HG03571 (cell line): Measurements from ENCODE around the gene CD109.
"Not testable (repeated sequence)": the region's sequence is repeated elsewhere in the genome, so short reads cannot be mapped to it uniquely, and the experiment has no call there.

ENCODE experiments used
- ATAC-seq: cut with Tn5 transposase; IDR thresholded peaks from one replicate; pipeline ENCODE4 v1.9.1; 2021; ENCODE audit not compliant: unreplicated experiment

Gene CD109

DNA sequence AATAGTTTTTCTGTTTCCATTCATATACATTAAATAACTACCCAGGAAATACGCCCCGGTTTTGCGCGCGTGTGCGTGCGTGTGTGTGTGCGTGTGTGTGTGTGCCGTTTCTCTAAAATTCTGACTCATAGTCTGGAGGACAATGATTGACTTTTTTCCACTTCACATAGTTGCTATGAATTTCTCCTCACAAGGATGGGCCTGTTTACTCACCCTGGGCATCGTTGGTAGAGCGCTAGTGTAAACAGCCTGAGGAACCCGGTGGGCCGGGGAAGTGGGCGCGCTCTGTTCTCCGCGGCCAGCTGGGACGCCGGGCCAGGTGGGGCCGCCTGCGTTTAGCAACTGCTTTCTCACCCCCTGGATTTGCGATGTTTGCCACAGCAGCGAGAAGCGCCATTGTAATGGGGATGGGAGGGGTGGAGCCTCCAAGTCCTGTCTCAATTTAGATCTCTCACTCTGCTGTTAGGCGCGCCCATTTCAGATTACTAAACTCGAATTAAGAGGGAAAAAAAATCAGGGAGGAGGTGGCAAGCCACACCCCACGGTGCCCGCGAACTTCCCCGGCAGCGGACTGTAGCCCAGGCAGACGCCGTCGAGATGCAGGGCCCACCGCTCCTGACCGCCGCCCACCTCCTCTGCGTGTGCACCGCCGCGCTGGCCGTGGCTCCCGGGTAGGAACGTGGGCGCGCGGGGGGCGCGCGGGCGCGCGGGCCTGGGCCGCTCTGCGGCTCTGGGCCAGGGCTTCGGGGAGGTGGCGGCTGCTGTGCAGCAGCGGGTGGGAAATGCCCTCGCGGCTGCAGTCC is at the start of gene CD109:
TSS of gene CD109 (plus strand) at position 585 of the 803 bp plus-strand sequence. CDS start at position 598, 13 bp downstream.
- peak; percentile 56 for ATAC-seq

DNA sequence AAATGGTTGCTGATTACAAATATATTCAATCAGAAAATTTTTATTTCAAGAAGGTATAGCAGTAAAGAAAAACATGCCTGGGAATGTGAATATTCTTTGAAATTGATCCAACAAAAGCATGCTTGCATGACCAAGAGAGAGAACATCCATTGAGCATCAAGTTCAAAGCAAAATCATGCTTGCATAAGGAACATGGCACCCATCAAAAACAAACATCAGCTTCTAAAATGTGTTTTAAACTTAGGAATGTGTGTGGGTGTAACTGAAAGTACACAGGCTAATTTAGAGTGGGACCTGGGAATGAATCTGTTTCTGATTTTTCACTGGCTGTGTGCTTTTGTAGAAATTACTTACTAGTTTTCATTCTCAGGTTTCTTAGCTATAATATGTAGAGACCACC is 47.8 kb upstream of the CD109 start:
- no peak for ATAC-seq

DNA sequence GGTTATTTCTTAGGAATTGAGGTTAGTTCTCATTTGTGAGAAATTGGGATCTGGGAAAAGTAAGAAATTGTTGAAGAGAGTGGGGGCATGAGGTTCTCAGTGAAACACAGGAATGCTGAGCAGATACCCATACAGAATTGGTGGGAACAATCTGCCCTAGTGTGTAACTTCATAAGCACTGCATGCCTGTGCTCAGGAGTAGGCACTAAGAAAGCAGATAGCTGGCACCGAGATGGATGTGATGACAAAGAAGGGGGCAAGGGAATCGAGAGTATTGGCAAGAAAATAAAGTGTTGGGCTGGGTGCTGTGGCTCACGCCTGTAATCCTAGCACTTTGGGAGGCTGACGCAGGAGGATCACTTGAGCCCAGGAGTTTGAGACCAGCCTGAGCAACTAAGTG is 46.2 kb upstream of the CD109 start:
- ATAC-seq, result no peak

- ATAC-seq, result peak; percentile 38
These were observed 43.1 kb upstream of the CD109 start for GRCh38 chr6:73652637-73653570.

DNA sequence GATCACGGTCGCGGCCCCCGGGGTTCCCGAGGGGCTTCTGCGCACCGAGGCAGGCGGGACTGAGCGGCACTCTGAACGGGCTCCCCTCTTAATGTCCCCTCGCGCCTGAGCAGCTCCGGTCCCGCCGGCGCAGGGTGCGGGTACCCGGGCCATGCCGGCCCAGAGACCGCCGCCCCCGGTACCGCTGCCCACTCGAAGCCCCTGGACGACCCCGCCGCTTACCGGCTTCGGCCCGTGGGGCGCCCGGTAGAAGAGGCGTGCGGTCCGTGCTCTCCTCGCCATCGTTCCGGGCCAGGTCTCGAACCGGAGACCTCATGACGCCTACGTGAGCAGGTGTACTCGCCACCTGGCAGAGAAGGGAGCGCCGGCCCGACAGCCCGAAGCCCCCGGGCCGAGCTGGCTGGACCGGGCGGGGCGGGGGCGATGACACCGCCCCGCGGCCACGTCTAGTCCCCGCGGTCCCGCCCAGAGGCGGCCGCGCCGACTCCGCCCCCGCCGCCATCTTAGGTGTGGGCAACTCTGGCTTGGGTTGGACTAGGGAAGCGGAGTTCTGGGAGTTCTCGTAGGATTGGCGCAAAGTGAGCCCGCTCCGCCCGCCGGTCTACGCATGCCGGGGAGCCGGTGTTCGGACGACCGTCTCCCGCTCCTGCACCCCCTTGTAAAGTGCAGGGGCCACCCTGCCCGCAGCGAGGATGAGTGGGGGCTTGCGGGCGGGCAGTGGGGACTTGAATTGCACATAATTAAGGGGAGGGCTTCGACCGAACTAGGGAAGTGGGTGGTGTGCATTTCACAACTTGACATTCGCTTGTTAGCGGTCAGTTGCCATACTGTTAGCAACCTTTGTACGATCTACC is 42.2 kb upstream of the CD109 start, which contains the start of gene SLC17A5:
TSS of gene SLC17A5 (minus strand) at position 422 of the 854 bp plus-strand sequence. CDS start at position 316, 106 bp downstream.
- ATAC-seq, result peak; percentile 91

- ATAC-seq, result no peak
These were observed 40.6 kb upstream of the CD109 start for GRCh38 chr6:73655341-73655917.

DNA sequence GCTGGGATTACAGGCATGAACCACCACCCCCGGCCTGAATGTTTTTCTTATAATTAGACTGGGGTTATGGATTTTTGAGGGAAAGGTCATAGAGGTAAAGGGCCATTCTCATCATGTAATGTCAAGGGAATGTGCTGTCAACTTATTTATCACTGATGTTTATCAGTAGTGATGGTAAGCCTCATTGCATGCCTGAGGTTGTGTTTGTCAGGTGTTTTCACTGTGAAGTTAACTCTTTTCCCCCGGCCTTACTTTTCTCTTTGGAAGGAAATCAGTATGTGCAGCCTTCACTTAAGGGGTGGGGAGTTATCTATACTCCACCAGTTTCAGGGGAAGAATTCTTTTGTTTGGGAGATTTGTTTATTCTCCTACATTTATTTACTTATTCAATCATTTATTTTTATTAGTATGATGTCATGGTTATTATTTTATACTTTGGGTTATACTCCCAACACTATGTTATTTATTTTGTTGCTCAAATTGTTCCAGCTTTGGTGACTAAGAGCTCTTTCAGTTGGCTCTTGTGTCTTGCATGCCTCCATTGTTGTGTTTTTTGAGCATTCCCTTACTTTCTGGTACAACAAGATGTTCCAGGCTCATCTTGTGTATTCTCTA is 39.4 kb upstream of the CD109 start:
- ATAC-seq, result no peak

- ATAC-seq, result no peak
These were observed 38.8 kb upstream of the CD109 start for GRCh38 chr6:73657201-73657600.

GRCh38 chr6:73664701-73665100 is 31.3 kb upstream of the CD109 start:
- ATAC-seq, result no peak

- ATAC-seq, result no peak
These were observed 30.2 kb upstream of the CD109 start for GRCh38 chr6:73665686-73666319.

- no peak for ATAC-seq
These were observed 29.6 kb upstream of the CD109 start for GRCh38 chr6:73666393-73666792.

GRCh38 chr6:73667798-73668197 is 28.2 kb upstream of the CD109 start:
- ATAC-seq, result no peak

DNA sequence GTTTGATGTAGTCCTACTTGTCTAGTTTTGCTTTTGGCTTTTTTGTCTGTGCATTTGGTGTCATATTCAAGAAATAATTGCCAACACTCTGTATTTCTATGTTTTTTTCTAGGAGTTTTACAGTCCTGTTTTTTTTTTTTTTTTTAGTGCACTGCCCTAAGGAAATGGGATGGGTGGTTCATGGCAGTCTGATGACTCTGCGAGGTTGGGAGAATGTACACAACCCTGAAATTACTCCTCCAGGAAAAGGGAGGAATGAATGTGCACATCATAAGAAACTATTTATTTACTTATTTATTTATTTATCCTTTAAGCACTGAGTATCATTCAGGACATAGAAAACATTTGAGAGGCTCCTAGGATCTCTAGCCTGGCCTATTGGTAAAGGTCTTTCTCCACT is 27.0 kb upstream of the CD109 start:
- ATAC-seq, result no peak

GRCh38 chr6:73671911-73672685 is 23.9 kb upstream of the CD109 start:
- ATAC-seq, result no peak

- peak; percentile 96 for ATAC-seq
These were observed 20.4 kb upstream of the CD109 start for GRCh38 chr6:73675466-73676098.

- ATAC-seq, result no peak
These were observed 17.0 kb upstream of the CD109 start for GRCh38 chr6:73679009-73679408.

GRCh38 chr6:73679846-73680245 is 16.2 kb upstream of the CD109 start:
- ATAC-seq, result not testable (repeated sequence)

DNA sequence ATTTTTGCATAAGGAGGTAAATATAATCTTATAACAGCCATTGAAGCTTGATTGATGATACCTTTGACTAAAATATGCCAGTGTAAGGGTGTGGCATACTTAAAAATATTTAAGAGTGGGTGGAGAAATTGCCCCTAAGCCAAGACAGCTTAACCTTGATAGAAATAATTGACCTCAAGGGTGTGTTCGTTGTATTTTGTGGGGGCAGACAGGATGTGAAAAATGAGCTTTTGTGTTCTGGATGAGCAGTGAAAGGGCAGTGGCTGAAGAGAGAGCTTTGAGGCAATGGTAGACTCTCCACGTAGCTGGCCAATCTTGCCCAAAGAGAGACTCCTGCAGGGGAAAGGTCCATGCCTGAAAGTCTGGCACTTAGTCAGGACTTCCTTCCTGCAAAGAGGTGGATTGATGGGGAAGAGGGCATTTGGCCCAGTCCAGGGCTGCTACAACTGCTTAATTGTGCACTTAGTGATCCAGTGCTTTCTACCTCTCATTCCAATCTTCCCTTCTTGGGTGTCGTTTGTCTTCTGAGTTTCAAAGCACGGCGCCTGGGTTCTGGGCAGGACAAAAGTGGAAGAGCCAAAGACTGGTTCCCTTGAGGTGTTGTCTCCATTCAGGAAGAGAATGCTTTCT is 15.6 kb upstream of the CD109 start:
- no peak for ATAC-seq
